Non-pigmented ciliary epithelial cell (primary cell): ENCODE measurements around the gene KIFAP3.

Source experiments
- DNase-seq: peaks from one replicate; pipeline ENCODE4 v3.0.0-alpha.2; 2010; ENCODE audit warnings: low read depth

The KIFAP3 gene

GRCh38 chr1:169985757-169986156 is 88.7 kb downstream of the KIFAP3 start:
- no peak for DNase-seq

GRCh38 chr1:169974067-169974466 is 100.4 kb downstream of the KIFAP3 start:
- no peak for DNase-seq

GRCh38 chr1:169970114-169970513 is 104.4 kb downstream of the KIFAP3 start:
- DNase-seq = no peak

GRCh38 chr1:169968174-169968573 is 106.3 kb downstream of the KIFAP3 start:
- DNase-seq = no peak

GRCh38 chr1:169964206-169964605 is 110.3 kb downstream of the KIFAP3 start:
- no peak for DNase-seq

- no peak for DNase-seq
These were observed 114.8 kb downstream of the KIFAP3 start for GRCh38 chr1:169959686-169960085.

GRCh38 chr1:169958987-169959386 is 115.5 kb downstream of the KIFAP3 start:
- DNase-seq = no peak

GRCh38 chr1:169957884-169958283 is 116.6 kb downstream of the KIFAP3 start:
- no peak for DNase-seq

GRCh38 chr1:169951108-169951507 is 123.4 kb downstream of the KIFAP3 start:
- no peak for DNase-seq

- no peak for DNase-seq
These were observed 125.4 kb downstream of the KIFAP3 start for GRCh38 chr1:169949139-169949538.

GRCh38 chr1:169946206-169946605 is 128.3 kb downstream of the KIFAP3 start:
- DNase-seq = no peak

GRCh38 chr1:169945181-169945580 is 129.3 kb downstream of the KIFAP3 start:
- no peak for DNase-seq

- DNase-seq = no peak
These were observed 129.9 kb downstream of the KIFAP3 start for GRCh38 chr1:169944621-169945020.

GRCh38 chr1:169943963-169944526 is 130.4 kb downstream of the KIFAP3 start:
- DNase-seq = no peak

- DNase-seq = peak; percentile 13
These were observed 132.3 kb downstream of the KIFAP3 start for GRCh38 chr1:169941982-169942830.

- no peak for DNase-seq
These were observed 140.3 kb downstream of the KIFAP3 start for GRCh38 chr1:169933984-169934725.

- DNase-seq = no peak
These were observed 142.7 kb downstream of the KIFAP3 start for GRCh38 chr1:169931795-169932231.

- no peak for DNase-seq
These were observed 145.3 kb downstream of the KIFAP3 start for GRCh38 chr1:169929210-169929526.

GRCh38 chr1:169928438-169929209 is 145.9 kb downstream of the KIFAP3 start:
- DNase-seq = no peak

GRCh38 chr1:169925505-169926482 is 148.7 kb downstream of the KIFAP3 start:
- no peak for DNase-seq

- DNase-seq = no peak
These were observed 149.7 kb downstream of the KIFAP3 start for GRCh38 chr1:169924829-169925228.
